HG02970 (cell line): ENCODE results near the gene KCNK17.

ENCODE experiments used
- ATAC-seq: cut with Tn5 transposase; IDR thresholded peaks from one replicate; pipeline ENCODE4 v1.9.1; 2021; ENCODE audit warnings: mild to moderate bottlenecking, moderate library complexity, moderate number of reproducible peaks; ENCODE audit not compliant: unreplicated experiment, low FRiP score

Gene KCNK17

DNA sequence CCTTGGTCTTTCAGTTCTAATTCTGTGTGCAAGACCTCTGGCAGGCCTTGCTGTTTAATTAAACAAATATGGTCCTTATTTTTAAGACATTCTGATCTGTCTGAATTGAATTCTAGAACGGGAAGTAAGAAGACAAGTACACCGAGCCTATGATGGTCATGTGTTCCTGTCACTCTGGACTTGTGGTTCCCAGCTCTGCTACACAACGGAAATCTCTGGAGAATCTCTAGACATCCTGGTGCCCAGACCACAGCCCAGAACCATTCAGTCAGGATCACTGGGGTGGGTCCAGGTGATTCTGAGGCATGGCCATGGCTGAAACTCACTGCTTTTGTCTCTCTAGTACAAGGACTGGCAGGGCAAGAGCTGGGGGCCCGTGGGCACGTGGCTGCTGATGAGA lies 24.2 kb upstream of the KCNK17 start:
- no peak for ATAC-seq

GRCh38 chr6:39335780-39336545 lies 21.7 kb upstream of the KCNK17 start:
- no peak for ATAC-seq

DNA sequence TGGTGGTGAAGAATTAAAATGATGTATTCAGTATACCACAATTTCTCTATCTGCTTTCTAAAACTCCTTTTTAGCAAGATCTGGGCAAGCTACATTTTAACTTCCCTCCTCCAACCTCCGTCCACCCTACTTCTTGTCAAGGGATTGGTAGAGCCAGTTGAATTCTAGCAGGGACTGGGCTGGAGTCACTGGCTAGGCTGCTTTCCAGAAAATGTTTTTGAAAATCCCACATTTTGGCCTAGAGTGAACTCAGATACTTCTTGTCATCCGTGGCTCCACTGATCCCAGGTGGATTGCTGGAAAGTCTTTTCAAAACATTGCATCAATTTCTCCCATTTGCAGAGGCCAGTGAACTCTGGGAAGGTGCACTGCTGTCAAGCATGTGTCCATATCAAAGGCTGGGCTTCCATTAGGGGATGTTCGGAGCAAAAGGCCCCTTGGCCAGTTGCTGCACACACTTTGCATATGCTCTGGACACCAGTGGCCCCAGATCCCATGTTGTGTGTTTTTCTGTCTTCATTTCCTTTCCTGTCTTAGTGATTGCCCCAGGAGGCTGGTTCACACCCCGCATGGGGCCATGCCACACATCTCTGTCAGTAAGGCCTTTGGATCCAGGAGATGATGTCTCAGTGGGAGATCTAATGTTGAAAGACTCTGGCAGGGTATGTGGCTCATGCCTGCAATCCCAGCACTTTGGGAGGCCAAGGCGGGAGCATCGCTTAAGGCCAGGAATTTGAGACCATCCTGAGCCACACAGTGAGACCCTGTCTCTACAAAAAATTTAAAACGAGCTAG lies 19.6 kb upstream of the KCNK17 start:
- ATAC-seq, result no peak

- ATAC-seq, result no peak
Measured at GRCh38 chr6:39330476-39330875, 16.3 kb upstream of the KCNK17 start.

GRCh38 chr6:39330057-39330456 lies 15.8 kb upstream of the KCNK17 start:
- no peak for ATAC-seq

GRCh38 chr6:39328066-39328465 lies 13.8 kb upstream of the KCNK17 start:
- ATAC-seq, result no peak

DNA sequence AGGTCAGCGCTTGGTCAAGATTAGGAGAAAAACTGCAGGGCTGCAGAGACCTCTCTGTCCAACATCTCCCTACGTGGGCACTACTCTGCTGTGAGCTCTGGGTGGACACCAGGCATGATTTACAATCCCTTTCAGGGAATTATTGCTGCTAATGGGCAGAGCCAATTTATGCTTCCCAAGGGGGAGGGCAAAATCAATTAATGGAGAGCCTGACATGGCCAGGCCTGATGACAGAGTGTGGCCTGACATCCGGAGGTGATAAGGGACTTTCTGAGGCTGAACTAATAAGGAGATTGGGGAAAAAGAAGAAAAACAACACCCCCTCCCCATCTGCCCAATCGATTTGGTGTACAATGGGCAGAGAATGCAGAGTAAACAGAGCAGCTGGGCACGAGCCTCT lies 13.3 kb upstream of the KCNK17 start:
- ATAC-seq, result no peak

DNA sequence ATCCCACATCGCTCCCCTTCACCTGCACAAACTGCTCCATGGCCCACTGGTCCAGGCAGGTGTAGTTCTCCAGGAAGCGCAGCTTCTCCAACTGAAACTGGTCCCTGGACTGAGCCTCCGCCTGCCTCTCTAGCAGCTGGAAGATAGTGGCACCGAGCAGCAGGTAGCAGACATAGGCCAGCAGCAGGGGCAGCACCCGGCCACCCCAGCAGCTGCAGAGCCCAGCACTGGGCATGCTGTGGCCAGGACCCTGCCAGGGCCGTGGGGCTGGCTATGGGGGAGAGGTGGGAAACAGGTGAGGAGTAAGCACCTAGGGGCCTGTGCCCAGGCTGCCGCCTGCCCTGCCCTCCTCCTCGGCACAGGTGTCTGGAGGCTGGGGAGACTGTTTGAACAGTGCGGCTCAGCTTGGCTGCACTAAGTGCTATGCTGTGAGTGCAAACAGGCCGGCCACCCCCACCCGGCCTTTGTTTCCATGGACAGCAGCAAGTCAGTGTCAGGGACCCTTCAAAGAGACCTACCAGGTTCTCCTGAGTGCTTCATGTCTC lies 8.2 kb upstream of the KCNK17 start, which contains the start of gene KCNK16:
Gene KCNK16, minus strand, starts transcription at position 397 of the 545 bp plus-strand sequence. Its CDS starts 162 bp downstream, at position 235.
- no peak for ATAC-seq

GRCh38 chr6:39321761-39322160 lies 7.5 kb upstream of the KCNK17 start:
- no peak for ATAC-seq

DNA sequence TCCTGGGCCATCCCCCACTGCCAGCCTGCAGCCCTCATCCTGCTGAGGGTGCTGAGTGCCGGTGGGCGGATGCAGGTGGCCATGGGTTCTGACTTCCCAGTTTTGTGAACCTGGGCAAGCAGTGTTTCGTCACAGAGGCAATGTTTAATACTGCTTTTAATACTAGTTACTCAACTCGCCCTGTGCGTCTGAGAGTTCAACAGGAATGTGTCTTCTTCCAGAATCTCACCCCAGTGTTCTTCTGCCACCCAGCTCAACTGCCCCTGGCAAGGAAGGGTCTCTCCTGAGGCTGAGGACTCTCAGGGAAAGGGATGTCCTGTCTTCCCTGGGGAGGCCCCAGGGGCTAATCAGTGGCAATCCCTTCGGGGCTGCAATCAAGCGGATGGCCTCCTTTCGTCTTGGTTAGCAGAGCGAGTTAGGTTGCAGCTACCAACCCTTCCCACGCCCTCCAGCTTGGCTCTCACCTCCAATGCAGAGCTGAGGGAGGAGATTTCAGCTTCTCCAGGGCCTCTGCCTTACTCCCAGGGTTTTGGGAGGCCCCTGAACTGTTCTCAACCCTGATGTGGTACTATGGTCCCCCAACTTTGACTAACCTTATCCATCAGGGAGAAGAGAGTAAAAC lies 6.3 kb upstream of the KCNK17 start:
- ATAC-seq, result no peak

- ATAC-seq, result no peak
Measured at GRCh38 chr6:39319621-39320362, 5.6 kb upstream of the KCNK17 start.

DNA sequence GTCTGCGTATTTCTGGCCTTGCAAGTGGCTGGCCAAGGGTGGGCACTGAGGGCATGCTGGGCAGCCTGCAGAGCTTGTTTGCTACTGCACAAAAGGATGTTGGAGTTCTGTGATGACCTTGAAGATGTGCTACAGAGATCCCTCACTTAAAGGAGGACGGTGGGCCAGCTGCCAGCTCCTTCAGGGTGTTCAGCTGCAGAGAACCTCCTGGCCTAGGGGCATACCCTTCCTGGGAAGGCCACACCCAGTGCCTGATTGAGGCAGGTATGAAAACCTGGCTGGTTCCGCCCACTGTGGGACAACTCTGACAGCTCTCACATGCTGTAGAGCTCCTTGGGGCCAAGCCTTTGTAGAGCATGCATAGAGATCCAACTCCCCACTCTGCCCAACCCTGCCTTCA lies 3.0 kb upstream of the KCNK17 start:
- no peak for ATAC-seq

DNA sequence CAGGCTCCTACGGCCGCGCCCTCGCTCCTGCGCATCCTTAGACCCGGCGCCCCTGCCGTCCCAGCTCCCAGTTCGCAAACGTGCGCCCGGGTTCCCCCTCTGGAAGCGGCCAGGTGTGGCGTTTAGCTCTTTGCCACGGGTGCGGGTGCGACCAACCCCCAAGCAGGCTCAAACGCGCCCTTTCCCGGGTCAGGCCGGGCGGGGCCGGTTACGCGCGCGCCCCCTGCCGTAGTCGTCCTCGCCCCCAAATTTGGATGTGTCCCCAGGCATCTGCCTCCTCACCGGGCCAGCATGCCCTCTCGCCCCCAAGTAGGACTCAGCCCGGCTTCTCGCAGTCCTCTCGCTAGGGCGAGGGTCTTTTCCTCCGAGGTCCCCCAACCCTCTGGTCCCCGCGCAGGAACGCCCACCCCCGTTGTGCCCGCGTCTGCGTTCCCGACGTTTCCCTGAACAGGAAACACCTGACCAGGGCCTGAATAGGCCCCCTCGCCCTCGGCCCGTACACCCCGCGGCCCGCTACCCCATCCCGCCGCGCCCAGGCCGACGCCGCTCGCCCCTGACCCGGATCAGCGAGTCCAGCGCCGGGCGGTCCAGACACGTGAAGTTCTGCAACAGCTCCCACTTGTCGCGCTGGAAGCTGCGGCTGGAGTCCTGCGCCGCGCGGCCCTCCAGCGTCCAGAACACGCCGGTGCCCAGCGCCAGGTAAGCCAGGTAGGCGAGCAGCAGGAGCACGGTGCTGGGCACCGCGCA lies 520 bp downstream of the KCNK17 start:
- no peak for ATAC-seq

DNA sequence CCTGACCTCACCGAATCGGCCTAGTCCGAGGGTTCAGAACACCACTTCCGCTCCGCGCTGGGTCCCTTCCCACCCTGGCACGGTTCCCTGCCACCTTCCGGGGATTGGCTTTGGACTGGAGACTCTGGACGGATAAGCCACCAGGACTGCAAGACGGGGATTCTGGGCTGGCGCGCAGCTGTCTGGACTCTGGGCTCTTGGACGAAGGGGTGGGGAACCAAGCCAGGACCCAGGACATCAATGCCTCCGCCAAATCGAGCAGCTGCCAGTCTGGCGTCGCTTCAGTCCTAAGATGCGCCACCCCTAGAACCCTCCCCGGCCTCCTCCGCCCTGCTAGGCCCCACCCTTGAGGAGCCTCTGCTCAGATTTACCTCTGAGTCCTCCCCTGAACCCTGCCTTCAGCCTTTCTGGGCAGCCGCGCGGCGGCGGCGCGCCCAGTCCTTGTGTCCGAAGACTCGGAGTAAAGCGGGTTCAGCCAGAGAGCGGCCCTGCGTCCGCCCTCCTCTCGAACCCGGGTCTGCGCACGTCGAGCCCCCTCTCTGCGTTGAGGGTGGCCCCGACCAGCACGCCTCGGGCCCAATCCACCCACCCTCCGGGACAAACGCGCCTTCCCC lies 1.2 kb downstream of the KCNK17 start:
- ATAC-seq, result no peak

- no peak for ATAC-seq
Measured at GRCh38 chr6:39310542-39310941, 3.7 kb downstream of the KCNK17 start.

- ATAC-seq, result no peak
Measured at GRCh38 chr6:39309942-39310531, 4.2 kb downstream of the KCNK17 start.

DNA sequence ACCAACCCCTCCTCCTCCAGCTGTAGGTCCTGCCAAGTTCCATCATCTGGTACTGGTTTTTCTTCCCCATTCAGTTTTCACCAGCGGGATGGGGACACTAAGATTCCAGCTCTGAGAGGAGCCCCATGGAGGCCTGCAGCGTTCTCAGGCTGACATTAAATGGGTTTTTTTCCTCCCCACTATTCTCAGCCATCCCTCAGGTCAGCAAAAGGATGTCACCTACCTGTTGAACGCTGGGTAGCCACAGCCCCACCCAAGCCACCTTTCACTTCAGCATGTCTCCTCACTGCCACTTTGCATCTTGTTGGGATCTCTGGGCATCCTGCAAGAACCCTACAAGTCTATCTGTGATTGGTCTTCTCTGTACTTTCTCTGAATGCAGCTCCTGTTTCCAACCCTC lies 6.8 kb downstream of the KCNK17 start:
- no peak for ATAC-seq

- ATAC-seq, result no peak
Measured at GRCh38 chr6:39304951-39305350, 9.3 kb downstream of the KCNK17 start.
